WI38 (cell line): ENCODE results near the gene CUX1.

Source experiments
- H3K4me3 ChIP-seq: 2 replicates; pipeline ENCODE4 v1.5.1; 2011; ENCODE audit warnings: low read depth, mild to moderate bottlenecking, control low read depth, low read length
- CTCF ChIP-seq: IDR thresholded peaks from 2 replicates; pipeline ENCODE4 v1.5.1; 2012; ENCODE audit warnings: low read depth, mild to moderate bottlenecking, control low read depth, low read length

CUX1 gene

GRCh38 chr7:102216573-102217314 is 399.3 kb downstream of the CUX1 start:
- TF ChIP-seq CTCF: no peak
- H3K4me3 ChIP-seq: no peak overlapping the region

GRCh38 chr7:102220229-102220850 is 402.9 kb downstream of the CUX1 start:
- TF ChIP-seq CTCF: no peak
- no peak overlapping the region for H3K4me3 ChIP-seq

- TF ChIP-seq CTCF: no peak
- peak overlapping the region; percentile 35; the same call in 1 of the 2 replicates for H3K4me3 ChIP-seq
Observed at GRCh38 chr7:102220960-102221800, 403.8 kb downstream of the CUX1 start.

GRCh38 chr7:102221961-102222360 is 404.5 kb downstream of the CUX1 start:
- H3K4me3 ChIP-seq: no peak overlapping the region
- TF ChIP-seq CTCF: no peak

GRCh38 chr7:102222445-102222844 is 405.0 kb downstream of the CUX1 start:
- no peak overlapping the region for H3K4me3 ChIP-seq
- TF ChIP-seq CTCF: no peak

GRCh38 chr7:102223184-102223583 is 405.8 kb downstream of the CUX1 start:
- no peak overlapping the region for H3K4me3 ChIP-seq
- no peak for TF ChIP-seq CTCF

- TF ChIP-seq CTCF: no peak
- no peak overlapping the region for H3K4me3 ChIP-seq
Observed at GRCh38 chr7:102225025-102225424, 407.6 kb downstream of the CUX1 start.
